ENCODE measurements around the gene TMTC2. TPM values are rescaled to one million over a fixed set of nuclear protein-coding genes. Genes with fewer than 3 reads are reported as not detected.

The TMTC2 gene
- total RNA-seq, 1 donor from 2014 or later, result 20.2 TPM

- H3K4me1 Mint-ChIP-seq (ENCODE audit: unreplicated experiment), result peaks cover 12% of the 10 kb centered on the region
- H3K27me3 Mint-ChIP-seq (ENCODE audit: unreplicated experiment), result no peaks in the 10 kb centered on the region
- H3K9me3 Mint-ChIP-seq (ENCODE audit: unreplicated experiment), result no peaks in the 10 kb centered on the region
- no peak overlapping the region for H3K4me3 Mint-ChIP-seq (ENCODE audit: unreplicated experiment)
- peaks cover 2% of the 10 kb centered on the region for H3K36me3 Mint-ChIP-seq (ENCODE audit: unreplicated experiment)
- no peak overlapping the region for H3K27ac Mint-ChIP-seq (ENCODE audit: unreplicated experiment)
- DNase-seq (ENCODE audit: extremely low spot score, unreplicated experiment), result no peak
- no peak for TF ChIP-seq CTCF (IDR thresholded peaks at IDR 0.05)
Observed at GRCh38 chr12:82919388-82920054, 232.8 kb downstream of the TMTC2 start.

- Mint-ChIP-seq H3K36me3 (ENCODE audit: unreplicated experiment) (peaks cover 2% of the 10 kb centered on the region), H3K27me3 (ENCODE audit: unreplicated experiment) (no peaks in the 10 kb centered on the region), H3K4me3 (ENCODE audit: unreplicated experiment) (no peak overlapping the region), H3K4me1 (ENCODE audit: unreplicated experiment) (peaks cover 12% of the 10 kb centered on the region), H3K27ac (ENCODE audit: unreplicated experiment) (no peak overlapping the region), H3K9me3 (ENCODE audit: unreplicated experiment) (no peaks in the 10 kb centered on the region)
- no peak for TF ChIP-seq CTCF (IDR thresholded peaks at IDR 0.05)
- DNase-seq (ENCODE audit: extremely low spot score, unreplicated experiment), result no peak
Observed at GRCh38 chr12:82923935-82924334, 237.2 kb downstream of the TMTC2 start.

GRCh38 chr12:82926630-82927029, 239.9 kb downstream of the TMTC2 start:
- no peak overlapping the region for H3K27ac Mint-ChIP-seq (ENCODE audit: unreplicated experiment)
- H3K27me3 Mint-ChIP-seq (ENCODE audit: unreplicated experiment), result no peaks in the 10 kb centered on the region
- no peaks in the 10 kb centered on the region for H3K9me3 Mint-ChIP-seq (ENCODE audit: unreplicated experiment)
- DNase-seq (ENCODE audit: extremely low spot score, unreplicated experiment), result no peak
- peaks cover 4% of the 10 kb centered on the region for H3K36me3 Mint-ChIP-seq (ENCODE audit: unreplicated experiment)
- H3K4me1 Mint-ChIP-seq (ENCODE audit: unreplicated experiment), result peaks cover 10% of the 10 kb centered on the region
- no peak for TF ChIP-seq CTCF (IDR thresholded peaks at IDR 0.05)
- H3K4me3 Mint-ChIP-seq (ENCODE audit: unreplicated experiment), result no peak overlapping the region

- Mint-ChIP-seq H3K27me3 (ENCODE audit: unreplicated experiment) (no peaks in the 10 kb centered on the region), H3K4me1 (ENCODE audit: unreplicated experiment) (no peaks in the 10 kb centered on the region), H3K27ac (ENCODE audit: unreplicated experiment) (no peak overlapping the region), H3K36me3 (ENCODE audit: unreplicated experiment) (peaks cover 2% of the 10 kb centered on the region), H3K4me3 (ENCODE audit: unreplicated experiment) (no peak overlapping the region), H3K9me3 (ENCODE audit: unreplicated experiment) (no peaks in the 10 kb centered on the region)
- TF ChIP-seq CTCF (IDR thresholded peaks at IDR 0.05), result no peak
- no peak for DNase-seq (ENCODE audit: extremely low spot score, unreplicated experiment)
Observed at GRCh38 chr12:82930301-82930700, 243.6 kb downstream of the TMTC2 start.

- no peak for TF ChIP-seq CTCF (IDR thresholded peaks at IDR 0.05)
- Mint-ChIP-seq H3K27me3 (ENCODE audit: unreplicated experiment) (no peaks in the 10 kb centered on the region), H3K4me3 (ENCODE audit: unreplicated experiment) (no peak overlapping the region), H3K4me1 (ENCODE audit: unreplicated experiment) (no peaks in the 10 kb centered on the region), H3K36me3 (ENCODE audit: unreplicated experiment) (peaks cover 2% of the 10 kb centered on the region), H3K9me3 (ENCODE audit: unreplicated experiment) (no peaks in the 10 kb centered on the region), H3K27ac (ENCODE audit: unreplicated experiment) (no peak overlapping the region)
- DNase-seq (ENCODE audit: extremely low spot score, unreplicated experiment), result no peak
Observed at GRCh38 chr12:82931349-82932116, 244.8 kb downstream of the TMTC2 start.

Data from osteocyte (in vitro differentiated cells).